DND-41 (cell line): ENCODE measurements around the gene MKLN1.

Source experiments
- EZH2 ChIP-seq: IDR thresholded peaks from 3 replicates; pipeline ENCODE4 v1.6.1; 2012; ENCODE audit warnings: borderline replicate concordance, low read depth, mild to moderate bottlenecking, moderate library complexity, low read length, inconsistent platforms; ENCODE audit not compliant: severe bottlenecking
- TF ChIP-seq, protein P1 (sequence below): IDR thresholded peaks from 2 replicates; pipeline ENCODE4 v1.5.1; 2012; ENCODE audit warnings: borderline replicate concordance, low read length, moderate library complexity, mild to moderate bottlenecking; ENCODE audit not compliant: poor library complexity, severe bottlenecking; ENCODE audit errors: extremely low read depth

DNA sequence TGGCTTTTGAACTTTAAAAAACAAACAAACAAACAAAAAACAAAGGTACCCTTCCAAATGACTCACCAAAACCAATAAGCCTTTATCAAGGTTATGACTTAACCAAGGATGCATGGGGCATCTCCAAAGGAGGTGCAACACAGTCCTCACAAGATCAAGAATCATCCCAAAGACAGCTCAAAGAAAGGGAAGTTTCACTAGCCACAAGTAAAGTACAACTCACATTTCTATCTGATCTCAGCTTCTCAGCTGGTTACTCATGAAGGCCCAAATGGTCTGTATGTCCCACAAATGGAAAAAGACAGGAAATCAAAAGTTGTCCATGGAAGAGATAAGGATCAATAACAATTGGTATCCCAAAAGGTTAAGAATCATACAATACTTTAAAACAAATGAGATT, 6.0 kb upstream of the MKLN1 start:
- TF ChIP-seq EZH2 = no peak
- TF ChIP-seq, protein P1, sequence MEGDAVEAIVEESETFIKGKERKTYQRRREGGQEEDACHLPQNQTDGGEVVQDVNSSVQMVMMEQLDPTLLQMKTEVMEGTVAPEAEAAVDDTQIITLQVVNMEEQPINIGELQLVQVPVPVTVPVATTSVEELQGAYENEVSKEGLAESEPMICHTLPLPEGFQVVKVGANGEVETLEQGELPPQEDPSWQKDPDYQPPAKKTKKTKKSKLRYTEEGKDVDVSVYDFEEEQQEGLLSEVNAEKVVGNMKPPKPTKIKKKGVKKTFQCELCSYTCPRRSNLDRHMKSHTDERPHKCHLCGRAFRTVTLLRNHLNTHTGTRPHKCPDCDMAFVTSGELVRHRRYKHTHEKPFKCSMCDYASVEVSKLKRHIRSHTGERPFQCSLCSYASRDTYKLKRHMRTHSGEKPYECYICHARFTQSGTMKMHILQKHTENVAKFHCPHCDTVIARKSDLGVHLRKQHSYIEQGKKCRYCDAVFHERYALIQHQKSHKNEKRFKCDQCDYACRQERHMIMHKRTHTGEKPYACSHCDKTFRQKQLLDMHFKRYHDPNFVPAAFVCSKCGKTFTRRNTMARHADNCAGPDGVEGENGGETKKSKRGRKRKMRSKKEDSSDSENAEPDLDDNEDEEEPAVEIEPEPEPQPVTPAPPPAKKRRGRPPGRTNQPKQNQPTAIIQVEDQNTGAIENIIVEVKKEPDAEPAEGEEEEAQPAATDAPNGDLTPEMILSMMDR = no peak
